AG09309 (cell line): Measurements from ENCODE around the gene SIRT2.

Experiments
- DNase-seq: peaks from one replicate; pipeline ENCODE4 v3.0.0-alpha.2; 2010; ENCODE audit warnings: low read depth
- H3K4me3 ChIP-seq: 2 replicates; pipeline ENCODE4 v1.5.1; 2011; ENCODE audit warnings: mild to moderate bottlenecking, low read depth, low read length, moderate library complexity; ENCODE audit not compliant: control insufficient read depth
- TF ChIP-seq, protein P1 (sequence below): IDR thresholded peaks from 2 replicates; pipeline ENCODE4 v1.5.1; 2011; ENCODE audit warnings: mild to moderate bottlenecking, low read depth, low read length, inconsistent platforms; ENCODE audit not compliant: insufficient read depth, control insufficient read depth; ENCODE audit errors: missing control alignments

SIRT2 gene

DNA sequence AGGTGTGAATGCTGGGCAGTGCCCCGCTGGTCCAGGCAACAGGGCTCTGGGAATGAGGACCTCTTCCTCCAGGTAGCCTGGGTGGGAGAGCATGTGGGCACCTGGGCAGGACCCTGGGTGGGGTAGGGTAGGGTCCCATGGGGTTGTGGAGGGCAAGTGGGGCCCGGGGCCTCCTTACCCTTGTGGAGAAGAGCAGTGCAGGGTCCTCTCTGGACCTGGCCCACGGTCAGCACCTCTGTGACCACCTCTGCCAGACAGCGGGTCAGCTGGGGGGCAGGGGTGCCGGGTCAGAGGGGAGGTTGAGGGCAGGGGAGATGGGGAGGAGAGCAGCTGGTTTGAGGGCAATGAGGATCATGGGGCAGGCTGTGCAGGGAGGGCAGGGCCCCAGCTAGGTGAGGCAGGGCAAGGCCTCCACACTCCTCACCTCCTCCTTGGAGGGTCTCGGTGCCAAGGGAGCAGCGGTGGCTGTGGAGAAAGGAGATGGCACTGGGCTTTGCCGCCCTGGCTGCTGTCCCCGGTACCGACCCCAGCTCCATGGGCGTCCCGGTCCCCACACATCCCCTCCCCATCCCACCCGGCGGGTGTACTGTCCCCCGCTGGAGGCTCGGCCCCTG lies 12.1 kb upstream of the SIRT2 start:
- no peak overlapping the region for H3K4me3 ChIP-seq
- no peak for DNase-seq
- TF ChIP-seq, protein P1, sequence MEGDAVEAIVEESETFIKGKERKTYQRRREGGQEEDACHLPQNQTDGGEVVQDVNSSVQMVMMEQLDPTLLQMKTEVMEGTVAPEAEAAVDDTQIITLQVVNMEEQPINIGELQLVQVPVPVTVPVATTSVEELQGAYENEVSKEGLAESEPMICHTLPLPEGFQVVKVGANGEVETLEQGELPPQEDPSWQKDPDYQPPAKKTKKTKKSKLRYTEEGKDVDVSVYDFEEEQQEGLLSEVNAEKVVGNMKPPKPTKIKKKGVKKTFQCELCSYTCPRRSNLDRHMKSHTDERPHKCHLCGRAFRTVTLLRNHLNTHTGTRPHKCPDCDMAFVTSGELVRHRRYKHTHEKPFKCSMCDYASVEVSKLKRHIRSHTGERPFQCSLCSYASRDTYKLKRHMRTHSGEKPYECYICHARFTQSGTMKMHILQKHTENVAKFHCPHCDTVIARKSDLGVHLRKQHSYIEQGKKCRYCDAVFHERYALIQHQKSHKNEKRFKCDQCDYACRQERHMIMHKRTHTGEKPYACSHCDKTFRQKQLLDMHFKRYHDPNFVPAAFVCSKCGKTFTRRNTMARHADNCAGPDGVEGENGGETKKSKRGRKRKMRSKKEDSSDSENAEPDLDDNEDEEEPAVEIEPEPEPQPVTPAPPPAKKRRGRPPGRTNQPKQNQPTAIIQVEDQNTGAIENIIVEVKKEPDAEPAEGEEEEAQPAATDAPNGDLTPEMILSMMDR = no peak

DNA sequence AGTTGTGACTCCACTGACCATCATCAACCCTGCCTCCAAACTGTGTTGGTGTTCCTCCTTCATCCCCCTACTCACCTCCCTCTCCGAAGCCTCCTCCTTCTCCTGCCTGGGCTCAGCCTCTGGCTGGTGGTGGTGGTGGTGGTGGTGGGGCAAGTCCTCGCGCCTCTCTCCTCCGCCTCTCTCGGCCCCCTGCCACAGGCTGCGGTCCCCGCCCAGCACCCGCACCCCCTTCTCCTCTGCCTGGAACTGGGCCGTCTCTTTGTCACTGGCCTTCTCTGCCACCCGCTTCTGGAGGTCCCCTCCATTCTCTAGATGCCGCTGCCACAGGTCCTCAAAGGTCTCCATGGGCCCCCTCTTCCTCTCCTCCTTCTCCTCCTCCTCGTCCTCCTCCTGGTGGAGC lies 11.1 kb upstream of the SIRT2 start:
- DNase-seq = no peak
- no peak overlapping the region for H3K4me3 ChIP-seq
- TF ChIP-seq, protein P1 = no peak

DNA sequence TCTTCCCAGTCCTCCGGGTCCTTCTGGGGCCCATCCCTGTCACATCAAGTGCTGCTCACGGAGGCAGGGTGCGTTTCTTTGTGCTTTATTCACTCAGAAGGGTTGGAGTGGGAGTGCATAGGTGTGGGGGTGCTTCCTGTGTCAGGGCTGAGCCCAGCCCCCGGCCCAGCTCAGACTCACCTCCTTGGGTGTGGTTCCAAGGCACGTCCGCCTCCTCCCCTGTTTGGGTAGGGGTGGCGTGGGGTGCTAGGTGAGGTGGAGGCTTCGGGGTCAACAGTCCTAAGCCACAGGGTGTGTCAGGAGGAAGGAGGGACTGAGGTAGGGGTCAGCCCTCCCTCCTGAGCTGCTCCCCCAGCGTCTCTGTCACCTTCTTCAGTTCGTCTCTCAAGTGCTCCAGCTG lies 9.5 kb upstream of the SIRT2 start:
- no peak for DNase-seq
- H3K4me3 ChIP-seq = no peak overlapping the region
- TF ChIP-seq, protein P1 = no peak

DNA sequence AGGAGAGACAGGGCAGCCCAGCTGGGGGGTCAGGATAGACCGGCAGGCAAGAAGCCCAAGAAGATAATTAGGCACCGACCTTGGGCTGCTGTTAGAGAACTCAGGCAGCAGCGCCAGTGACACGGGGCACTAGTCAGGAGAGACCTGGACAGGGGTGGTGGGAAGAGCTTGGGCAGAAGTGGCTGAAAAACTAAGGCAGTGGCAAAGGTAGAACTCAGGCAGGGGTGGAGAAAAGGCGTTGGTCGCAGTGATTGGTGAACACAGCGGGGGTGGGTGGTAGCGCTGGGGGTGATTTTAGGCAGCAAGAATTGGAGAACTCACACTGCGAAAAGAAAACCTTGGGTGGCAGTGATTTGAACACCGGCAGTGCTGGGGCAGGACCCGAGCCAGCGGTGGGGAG lies 8.3 kb upstream of the SIRT2 start:
- H3K4me3 ChIP-seq = no peak overlapping the region
- DNase-seq = no peak
- TF ChIP-seq, protein P1 = no peak

GRCh38 chr19:38907227-38907626 lies 7.8 kb upstream of the SIRT2 start:
- no peak for DNase-seq
- no peak overlapping the region for H3K4me3 ChIP-seq
- TF ChIP-seq, protein P1 = no peak

DNA sequence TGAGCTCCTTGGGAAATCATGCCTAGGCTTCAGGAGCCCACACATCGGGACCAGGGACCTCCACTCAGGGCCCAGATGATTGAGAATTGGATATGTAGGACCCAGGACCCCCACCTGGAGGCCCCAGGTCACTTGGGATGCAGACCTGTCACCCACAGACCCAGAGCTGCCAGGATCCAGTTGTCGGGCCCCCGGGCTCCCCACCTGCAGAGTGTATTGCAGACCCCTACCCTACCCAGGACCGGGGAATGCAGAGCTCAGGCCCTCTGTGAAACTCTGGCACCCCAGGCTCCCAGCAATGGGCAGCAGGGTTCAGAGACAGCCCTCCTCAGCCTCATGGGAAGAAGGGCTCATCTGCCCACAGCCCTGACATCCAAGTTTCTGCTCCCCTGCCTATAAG lies 6.2 kb upstream of the SIRT2 start:
- TF ChIP-seq, protein P1 = no peak
- H3K4me3 ChIP-seq = no peak overlapping the region
- DNase-seq = no peak
